Tibial nerve (tissue), 3 donors: ENCODE data around the gene DCXR.

Experiments
- CTCF ChIP-seq, 5 experiments: fragments of 200-600 bp in 3 of 5; fragments of 450-650 bp in 2 of 5; sonication (generic) in 3 of 5; IDR thresholded peaks; one replicate each; pipeline ENCODE4 v1.5.1; 2016 to 2019; ENCODE audit warnings: antibody characterized with exemption in 5 of 5, mild to moderate bottlenecking in 3 of 5, moderate library complexity in 2 of 5
- POLR2A ChIP-seq, 2 donors: fragments of 450-650 bp; IDR thresholded peaks; one replicate each; pipeline ENCODE4 v1.6.1; 2017; ENCODE audit warnings: antibody characterized with exemption in 2 of 2, mild to moderate bottlenecking in 2 of 2, moderate library complexity in 2 of 2

- TF ChIP-seq CTCF (IDR thresholded peaks at IDR 0.05): no peak
- no peak for TF ChIP-seq POLR2A (IDR thresholded peaks at IDR 0.05)
These were observed 22.5 kb upstream of the DCXR start for GRCh38 chr17:82060001-82060380.
